Measurements from ENCODE around the gene EXOC3L2.

Gene EXOC3L2

DNA sequence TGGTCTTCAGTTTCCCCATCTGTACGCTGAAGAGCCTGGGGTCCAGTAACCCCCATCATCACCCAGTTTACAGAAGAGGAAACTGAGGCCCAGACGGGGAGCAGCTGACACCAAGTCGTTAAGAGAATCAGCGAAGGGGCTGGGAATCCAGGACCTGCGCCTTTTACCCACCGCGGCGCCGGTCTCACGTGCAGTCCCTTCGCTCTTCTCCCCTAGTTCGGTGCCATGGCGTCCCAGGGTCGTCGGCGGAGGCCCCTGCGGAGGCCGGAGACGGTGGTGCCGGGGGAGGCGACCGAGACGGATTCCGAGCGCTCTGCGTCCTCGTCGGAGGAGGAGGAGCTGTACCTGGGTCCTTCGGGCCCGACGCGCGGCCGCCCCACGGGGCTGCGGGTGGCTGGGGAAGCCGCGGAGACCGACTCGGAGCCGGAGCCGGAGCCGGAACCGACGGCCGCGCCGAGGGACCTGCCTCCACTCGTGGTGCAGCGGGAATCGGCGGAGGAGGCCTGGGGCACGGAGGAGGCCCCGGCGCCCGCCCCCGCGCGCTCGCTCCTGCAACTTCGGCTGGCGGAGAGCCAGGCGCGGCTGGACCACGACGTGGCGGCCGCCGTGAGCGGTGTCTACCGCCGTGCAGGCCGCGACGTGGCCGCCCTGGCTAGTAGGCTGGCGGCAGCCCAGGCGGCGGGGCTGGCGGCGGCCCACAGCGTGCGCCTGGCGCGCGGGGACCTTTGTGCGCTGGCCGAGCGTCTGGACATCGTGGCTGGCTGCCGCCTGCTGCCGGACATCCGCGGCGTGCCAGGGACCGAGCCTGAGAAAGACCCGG, 65.9 kb downstream of the EXOC3L2 start:
- no peak for FAIRE-seq

DNA sequence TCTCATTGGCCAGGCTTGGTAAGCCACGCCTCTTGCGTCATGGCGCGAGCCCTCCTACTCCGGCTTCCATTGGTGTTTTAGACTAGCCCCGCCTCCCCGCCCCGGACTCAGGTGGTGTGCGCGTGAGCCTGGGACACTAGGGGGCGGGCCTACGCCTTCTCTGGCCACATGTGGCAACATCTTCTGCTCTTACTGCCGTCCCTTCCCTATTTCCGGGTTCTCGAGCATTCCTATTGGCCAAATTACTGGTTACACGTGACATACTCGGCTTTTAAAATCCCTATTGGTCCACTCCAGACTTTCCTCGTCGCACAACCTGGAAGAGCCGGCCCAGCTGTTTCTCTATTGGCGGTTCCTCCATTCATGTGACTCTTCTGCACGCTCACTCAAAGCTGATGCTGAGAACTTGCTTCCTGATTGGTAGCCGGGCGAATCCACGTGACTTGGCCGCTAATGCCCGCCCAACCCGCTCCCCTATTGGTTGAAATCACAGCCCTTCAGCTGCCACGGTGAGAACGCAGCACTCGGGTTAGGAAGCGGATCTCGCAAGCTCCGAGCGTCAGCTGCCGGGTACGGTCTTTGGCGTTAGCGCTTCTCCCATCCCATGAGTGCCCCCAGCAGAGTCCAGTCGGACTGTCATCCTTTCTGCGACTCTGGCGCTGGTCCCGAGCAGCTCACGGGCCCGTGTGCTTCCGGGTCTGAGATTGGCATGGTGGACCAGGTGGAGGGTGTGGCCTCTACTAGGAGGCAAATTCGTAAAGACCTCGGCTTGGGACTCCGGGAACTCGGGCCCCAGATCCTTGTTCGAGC, 66.7 kb downstream of the EXOC3L2 start, which contains the start of gene BLOC1S3:
BLOC1S3 (plus strand) TSS at position 523 of the 810 bp plus-strand sequence. CDS start 513 bp downstream, outside the sequence.
- FAIRE-seq: peak; percentile 100

DNA sequence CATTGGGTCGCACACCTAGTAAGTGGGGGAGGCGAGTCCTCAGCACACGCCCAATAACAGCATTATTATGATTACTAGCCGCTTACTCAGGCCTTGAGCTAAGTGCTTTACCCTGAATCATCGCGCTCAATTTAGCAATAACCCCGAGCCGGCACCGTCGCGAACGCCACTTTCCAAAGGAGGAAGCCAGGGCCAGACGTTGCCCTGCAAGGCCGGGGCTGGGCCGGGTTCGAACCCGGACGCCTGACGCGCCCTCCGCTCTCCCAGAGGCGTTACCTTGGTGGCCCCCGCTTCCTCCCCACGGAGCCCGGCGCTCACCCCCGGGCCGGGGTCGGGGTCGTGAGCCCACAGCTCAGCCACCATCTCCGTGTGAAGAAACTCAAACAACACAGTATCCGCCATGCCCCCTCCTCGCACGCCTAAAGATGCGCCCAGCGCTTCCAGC, 67.4 kb downstream of the EXOC3L2 start, which contains the start of gene TRAPPC6A:
TRAPPC6A (minus strand) TSS at position 421 of the 445 bp plus-strand sequence; CDS start at position 402, 19 bp downstream.
- no peak for FAIRE-seq

DNA sequence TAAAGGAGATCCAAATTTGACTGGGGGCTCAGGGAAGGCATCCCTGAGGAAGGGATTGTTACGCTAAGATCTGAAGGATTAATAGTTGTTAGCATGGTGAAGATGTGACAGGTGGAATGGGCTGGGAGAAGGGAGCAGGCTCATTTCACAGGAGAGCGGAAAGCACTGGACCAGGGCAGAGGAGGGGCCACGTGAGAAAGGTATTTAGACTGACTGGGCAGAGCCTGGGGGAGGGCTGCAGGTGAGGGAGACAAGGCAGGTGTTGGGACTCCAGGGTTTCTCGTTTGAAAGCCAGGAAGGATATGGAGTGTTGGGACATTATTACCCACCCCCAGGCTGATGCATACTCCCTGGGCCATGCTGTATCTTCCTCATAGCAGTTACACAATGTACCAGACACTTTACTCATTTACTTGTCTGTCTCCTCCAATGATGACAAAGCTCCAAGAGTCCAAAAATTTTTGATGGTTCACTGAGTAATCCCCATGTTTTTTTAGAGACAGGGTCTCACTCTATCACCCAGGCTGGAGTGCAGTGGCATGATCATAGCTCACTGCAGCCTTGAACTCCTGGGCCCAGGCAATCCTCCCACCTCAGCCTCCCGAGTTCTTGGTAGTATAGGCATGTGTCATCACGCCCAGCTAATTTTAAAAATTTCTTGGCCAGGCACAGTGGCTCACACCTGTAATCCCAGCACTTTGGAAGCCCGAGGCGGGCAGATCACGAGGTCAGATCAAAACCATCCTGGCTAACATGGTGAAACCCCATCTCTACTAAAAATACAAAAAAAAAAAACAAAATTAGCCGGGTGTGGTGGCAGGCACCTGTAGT, 69.5 kb downstream of the EXOC3L2 start:
- FAIRE-seq: no peak

DNA sequence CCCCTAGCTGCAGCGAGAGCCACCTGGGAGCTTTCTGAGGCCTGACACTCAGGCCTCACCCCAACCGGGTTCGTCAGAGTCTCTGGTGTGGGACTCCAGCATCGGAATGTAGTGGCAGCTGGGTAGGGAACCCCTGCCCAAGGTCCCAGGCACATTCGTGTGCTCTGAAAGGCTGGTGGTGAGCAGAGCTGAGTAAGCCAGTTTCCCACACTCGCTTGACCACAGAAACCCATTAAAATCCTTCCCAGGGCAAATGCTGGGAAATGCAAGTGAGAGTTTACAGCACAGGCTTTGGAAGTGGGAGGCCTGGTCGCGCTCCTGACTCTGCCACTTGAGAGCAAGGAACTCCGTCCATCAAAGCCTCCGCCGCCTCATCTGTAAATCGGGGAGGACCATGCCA, 71.4 kb downstream of the EXOC3L2 start:
- FAIRE-seq: no peak

DNA sequence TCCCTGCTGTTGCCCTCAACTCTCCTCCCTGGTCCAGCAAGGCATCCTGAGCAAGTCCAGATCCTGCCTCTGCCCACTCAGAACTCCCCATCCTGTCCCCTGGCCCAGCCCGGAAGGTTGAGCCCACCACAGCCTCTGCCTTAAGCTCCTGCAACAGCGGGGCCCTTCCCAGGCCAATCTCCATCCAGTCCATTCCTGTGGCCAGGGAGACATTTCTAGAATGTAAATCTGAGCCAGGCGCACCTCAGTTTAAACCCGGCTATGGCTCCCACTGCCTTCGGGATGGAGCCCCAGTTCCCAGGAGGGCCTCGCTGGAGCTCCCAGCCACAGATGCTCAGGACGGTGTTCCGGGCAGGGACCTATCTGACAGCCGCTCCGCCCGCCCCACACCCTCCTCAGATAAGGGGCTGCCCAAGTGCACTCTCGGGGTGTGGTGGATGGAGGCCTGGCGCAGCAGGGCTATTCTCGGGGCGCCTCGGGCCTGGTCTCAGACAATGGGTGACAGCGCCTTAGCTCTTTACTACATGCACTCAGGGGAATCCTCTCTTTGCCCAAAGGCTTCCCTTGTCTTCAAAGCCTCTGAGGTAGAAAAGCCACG, 72.5 kb downstream of the EXOC3L2 start:
- FAIRE-seq: no peak

DNA sequence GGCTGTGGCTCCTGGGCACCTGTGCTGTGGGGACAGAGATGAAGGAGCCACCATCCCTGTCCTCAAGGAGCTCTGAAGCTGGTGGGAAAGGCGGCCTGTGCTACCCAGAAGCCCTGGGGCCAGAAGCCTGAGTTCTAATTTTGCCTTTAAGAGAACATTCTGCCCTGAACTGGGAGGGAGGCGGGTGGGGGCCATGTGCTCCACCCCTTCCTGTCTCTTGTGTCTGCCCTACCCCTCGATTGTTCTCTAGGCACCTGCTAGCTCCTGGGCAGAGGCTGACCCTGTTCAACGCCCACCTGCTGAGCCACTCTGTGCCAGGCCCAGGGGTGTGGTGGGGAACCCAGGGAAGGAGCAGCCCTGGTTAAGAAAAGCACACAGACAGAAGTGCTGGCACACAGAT, 73.0 kb downstream of the EXOC3L2 start:
- no peak for FAIRE-seq

DNA sequence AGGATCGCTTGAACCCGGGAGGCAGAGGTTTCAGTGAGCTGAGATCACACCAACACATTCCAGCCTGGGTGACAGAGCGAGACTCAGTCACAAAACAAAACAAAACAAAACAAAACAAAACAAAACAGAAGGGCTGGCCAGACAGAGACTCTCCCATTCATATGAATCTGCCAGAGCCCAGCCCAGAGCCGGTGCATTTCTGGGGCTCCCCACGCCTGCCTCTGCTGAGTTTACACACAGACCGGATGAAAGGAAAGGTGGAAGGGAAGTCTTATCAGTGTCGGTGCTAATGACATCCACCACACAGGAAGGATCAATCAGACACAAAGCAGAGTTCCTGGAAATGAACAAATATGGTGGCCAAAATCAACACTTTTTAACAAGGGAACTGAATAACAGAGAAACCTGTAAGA, 74.0 kb downstream of the EXOC3L2 start:
- no peak for FAIRE-seq

DNA sequence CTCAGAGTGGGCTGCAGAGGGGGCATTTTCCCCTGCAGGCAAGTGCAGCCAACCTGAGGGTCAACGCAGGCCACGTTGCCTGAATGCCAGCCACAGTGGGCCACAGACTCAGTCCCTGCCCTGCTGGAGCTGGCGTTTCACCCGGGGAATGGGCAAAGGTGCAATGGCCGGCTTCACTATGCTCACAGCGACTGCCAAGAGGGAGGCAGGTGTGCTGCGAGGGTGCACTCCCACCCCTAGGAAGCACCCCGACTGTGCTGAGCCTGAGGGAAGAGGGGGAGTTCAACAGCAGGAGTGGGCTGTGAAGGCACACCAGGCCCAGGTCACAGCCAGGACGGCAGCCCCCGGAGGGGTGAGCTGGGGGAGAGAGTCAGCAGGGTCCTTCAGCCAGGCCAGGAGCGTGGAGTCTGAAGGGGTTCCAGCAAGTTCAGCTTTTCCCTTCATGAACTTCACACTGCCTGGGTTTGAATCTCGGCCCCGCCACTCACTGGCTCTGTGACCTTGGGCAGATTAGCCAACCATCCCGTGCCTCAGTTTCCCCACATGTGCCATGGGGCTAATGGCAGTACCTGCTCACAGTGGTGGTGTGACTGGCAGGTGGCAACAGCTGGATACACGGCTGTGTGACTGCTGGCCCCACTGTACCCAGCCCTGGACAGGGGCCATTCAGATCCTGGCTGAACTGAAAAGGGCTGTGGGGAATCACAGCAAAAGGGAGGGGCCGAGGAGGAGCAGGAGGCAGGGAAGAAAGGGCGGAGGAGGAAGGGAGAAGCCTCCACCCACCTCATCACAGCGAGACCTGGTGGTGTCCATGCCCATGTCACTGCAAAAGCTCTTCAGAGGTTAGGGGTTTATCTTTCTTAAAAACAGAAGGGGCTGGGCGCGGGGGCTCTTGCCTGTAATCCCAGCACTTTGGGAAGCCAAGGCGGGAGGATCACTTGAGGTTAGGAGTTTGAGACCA, 74.8 kb downstream of the EXOC3L2 start:
- FAIRE-seq: no peak

DNA sequence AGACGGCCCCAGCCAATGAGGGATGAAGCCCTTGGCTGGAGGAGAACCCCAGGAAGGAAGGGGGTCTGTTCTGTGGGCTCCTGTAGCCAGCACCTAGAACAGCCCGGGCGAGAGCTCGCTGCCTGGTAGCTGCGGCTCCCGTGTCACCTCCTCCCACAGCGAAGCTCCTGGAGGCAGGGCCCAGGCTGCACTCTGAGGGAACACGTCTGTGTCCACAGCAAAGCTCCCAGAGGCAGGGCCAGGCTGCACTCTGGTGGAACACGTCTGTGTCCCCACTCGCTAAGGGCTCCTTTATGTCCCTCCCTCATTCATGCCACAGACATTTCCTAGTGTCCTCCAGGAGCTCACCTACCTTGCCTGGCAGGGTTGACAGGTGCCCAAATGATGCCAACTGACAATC, 75.6 kb downstream of the EXOC3L2 start:
- no peak for FAIRE-seq

DNA sequence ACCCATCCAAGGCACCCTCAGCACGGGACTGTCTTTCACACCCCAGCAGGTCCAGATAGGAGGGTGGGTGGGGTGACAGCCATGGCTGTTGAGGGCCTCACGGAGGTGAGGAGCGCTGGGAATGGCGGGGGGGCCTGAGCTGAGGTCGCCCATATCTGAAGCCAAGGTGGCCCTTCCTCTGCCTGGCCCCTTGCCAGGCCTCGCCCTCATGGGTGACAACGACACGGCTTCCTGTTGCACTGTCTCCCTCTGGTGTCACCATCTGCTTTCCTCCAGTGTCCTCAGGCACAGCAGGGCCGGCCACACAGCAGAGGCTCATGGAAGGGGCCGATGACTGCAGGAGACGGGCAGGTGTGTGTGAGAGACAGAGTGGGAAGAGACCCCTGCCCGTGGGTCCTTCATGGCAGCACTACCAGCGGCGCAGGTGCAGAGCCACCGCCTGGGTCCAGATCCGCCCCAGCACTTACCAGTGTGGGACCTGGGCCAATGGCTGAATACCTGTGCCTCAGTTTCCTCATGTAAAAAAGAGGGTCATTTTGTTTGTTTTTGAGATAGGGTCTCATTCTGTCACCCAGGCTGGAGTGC, 76.3 kb downstream of the EXOC3L2 start:
- no peak for FAIRE-seq

DNA sequence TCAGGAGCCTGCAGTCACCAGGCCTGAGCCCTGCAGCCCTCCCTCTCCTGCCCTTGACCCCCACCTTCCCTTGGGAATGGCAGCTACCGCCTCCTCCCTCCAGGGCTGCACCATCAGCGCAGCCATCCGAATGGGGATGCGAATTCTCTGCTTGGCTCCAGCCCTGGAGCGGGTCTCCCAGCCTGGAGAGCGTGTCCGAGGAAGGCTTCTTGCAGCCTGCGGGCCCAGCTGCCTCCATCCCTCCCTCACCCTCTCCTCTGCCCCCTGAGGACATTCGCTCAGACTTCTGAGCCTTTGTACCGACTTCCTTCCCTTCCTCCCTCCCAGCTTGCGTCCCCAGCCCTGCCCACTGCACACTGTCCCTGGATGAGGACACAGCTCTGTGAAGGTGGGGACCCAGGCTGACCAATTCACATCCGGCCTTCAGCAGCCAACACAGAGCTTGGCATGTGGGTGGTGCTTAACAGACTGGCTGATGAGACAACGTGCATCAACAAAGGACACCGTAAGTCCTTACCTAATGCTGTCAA, 78.4 kb downstream of the EXOC3L2 start:
- FAIRE-seq: no peak

DNA sequence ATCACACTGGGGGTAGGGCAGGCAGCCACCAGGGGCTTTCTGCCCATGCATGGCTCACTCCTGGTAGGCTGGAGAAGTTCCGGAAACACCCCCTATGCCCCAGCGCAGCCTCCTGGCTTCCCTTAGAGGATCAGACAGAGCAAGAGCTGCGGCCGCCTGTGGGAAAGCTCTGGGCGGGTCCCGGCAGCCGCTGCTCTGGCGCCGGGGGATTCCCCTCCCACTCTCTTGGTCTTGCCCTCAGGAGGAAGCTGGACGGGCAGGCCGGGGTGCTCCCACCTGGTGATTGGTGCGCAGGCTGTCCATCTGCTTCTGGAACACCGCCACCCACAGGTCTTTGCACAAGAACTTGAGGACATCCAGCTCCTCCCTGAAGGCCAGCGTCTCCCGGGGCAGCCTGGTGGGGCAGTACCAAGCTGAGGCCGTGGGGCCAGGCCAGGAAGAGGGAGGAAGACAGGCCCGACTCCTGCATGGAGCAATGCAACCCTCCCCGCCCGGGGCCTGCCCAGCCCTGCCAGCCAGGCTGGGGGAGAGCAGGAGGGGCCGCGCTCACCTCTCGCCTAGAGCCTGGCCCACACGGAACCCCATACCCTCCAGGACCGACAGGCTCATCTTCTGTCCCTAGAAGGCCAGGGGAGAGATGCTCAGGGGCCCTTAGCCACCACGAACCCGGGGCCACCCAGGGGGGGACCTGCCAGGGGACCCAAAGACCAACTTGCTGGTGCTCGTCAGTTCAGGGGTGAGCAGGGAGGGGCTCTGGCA, 80.5 kb downstream of the EXOC3L2 start:
- FAIRE-seq: no peak

DNA sequence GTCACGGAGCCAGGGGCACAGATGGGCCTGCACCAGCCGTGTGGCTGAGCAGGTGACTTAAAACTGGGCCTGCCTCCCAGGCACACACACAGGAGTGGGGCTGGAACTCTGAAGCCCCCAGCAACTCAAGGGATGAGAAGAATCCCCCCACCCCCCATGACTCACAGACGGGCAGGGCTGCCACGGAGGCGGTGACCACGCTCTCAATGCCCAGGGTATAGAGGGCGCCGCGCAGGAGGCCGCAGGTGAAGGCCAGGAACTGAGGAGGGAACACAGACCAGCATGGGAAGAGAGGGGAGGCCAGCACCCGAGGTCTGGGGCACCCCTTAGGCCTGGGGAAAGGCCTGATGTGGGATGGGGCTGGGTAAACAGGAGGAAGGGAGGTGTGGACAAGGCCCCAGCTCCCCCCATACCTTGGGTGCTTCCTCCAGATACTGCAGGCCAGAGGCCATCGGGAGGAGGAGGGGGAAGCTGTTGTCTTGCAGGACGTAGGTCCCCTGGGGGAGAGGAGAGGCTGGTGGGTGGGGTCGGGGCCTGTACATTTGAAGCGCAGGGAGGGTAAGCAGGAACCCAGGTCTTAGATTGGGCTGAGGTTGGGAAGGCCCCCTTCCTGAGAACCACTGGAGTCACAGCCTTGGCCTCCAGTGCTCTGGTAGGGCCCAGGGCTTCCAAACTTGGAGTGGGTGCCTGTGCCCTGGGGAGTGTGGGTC, 81.3 kb downstream of the EXOC3L2 start:
- no peak for FAIRE-seq

DNA sequence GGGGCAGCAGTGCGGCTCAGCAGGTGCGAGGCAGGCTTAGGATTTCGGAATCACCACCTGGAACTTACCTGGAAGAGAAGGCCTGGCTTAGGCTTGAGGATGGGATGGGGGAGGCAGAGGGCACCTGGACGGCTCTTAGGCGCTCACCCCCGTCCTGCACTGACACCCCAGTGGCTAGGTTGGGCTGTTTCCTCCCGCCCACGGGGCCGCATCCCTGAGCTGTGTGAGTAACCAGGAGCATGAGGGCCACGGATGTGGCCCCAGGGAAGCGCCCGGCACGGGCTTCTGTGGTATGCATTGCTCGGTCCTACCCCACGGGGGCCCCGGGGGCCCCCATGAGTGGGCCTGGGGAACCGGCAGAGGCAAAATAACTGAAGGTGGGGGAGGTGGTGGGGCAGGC, 82.1 kb downstream of the EXOC3L2 start:
- no peak for FAIRE-seq

DNA sequence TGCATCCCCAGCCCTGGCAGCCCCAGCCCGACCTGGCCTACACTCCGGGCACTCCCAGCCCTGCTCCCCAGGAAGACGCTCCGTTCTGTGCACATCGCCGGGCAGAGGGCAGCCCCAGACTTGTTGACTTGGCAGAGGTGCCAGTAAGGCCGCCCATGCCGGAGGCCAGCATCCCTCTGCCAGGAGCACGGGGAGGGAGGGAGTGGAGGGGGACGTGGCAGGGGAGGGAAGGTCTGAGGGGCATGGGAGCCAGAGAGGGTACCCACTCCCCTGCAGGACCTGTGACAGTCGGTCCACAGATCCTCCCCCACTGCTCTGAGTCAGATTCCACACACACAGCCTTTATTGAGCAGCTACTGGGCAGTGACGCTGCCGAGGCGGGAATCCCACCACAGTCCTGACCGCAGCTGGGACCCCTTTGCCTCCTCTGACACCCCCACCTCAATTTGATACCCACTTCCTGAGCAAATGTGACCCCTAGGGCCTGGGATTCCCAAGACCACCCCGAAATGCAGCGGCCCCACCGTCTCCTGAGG, 82.5 kb downstream of the EXOC3L2 start:
- FAIRE-seq: no peak

Measured in endometrium (tissue), 2 donors.